IMR-90 (cell line): ENCODE measurements around the gene FAM210B. TPM values are rescaled to one million over a fixed set of nuclear protein-coding genes. Genes with fewer than 3 reads are reported as not detected.

ENCODE experiments used
- ATAC-seq: fragments of 200-7000 bp; cut with Tn5 transposase; 2 replicates; pipeline ENCODE4 v1.9.1; 2020; ENCODE audit warnings: low read depth, mild to moderate bottlenecking, moderate library complexity
- BruUV-seq: library from RNA; stranded (reverse); fragments of 400-500 nt; replicated peaks from 2 replicates; lab custom pipeline; 2021; lab: Mats Ljungman, UMichigan
- CTCF ChIA-PET: fragments of 300-600 bp; formaldehyde crosslinking; extraction: SDS; loops from one replicate; lab custom pipeline; 2021; ENCODE audit warnings: antibody characterized with exemption; lab: Yijun Ruan, JAX
- POLR2A ChIA-PET: fragments of 300-600 bp; sonication (Branson Sonifier 250); formaldehyde crosslinking; loops from one replicate; lab custom pipeline; 2022; ENCODE audit warnings: antibody characterized with exemption; ENCODE audit not compliant: unreplicated experiment; lab: Charles Lee
- DNase-seq: peaks from one replicate; pipeline ENCODE4 v3.0.0; 2013
- H2AFZ ChIP-seq: replicated peaks from 2 replicates; pipeline ENCODE3; 2013; ENCODE audit warnings: low read length, mild to moderate bottlenecking; ENCODE audit not compliant: poor library complexity
- H2AK5ac ChIP-seq: 2 replicates; pipeline ENCODE4 v1.6.1; 2013; ENCODE audit warnings: low read depth, low read length, inconsistent platforms
- H2AK9ac ChIP-seq: replicated peaks from 2 replicates; pipeline ENCODE3; 2013; ENCODE audit warnings: mild to moderate bottlenecking, low read depth, low read length, moderate library complexity; ENCODE audit not compliant: poor library complexity
- H2BK120ac ChIP-seq: 2 replicates; pipeline ENCODE4 v1.6.1; 2013; ENCODE audit warnings: low read depth, low read length, inconsistent platforms
- H2BK15ac ChIP-seq: 3 replicates; pipeline ENCODE4 v1.6.1; 2013; ENCODE audit warnings: low read depth, low read length, inconsistent platforms
- H2BK20ac ChIP-seq: 2 replicates; pipeline ENCODE4 v1.6.1; 2013; ENCODE audit warnings: low read depth, mild to moderate bottlenecking, inconsistent platforms, low read length, moderate library complexity
- H2BK5ac ChIP-seq: 2 replicates; pipeline ENCODE4 v1.6.1; 2013; ENCODE audit warnings: mild to moderate bottlenecking, low read depth, low read length, inconsistent platforms; ENCODE audit not compliant: poor library complexity, severe bottlenecking
- H3K14ac ChIP-seq: replicated peaks from 2 replicates; pipeline ENCODE4 v1.6.1; 2013; ENCODE audit warnings: low read depth, low read length, inconsistent platforms
- H3K18ac ChIP-seq: 2 replicates; pipeline ENCODE4 v1.6.1; 2013; ENCODE audit warnings: low read depth, low read length, control low read depth
- H3K23ac ChIP-seq: 2 replicates; pipeline ENCODE4 v1.6.1; 2013; ENCODE audit warnings: low read depth, low read length, inconsistent platforms
- H3K27ac ChIP-seq: 2 replicates; pipeline ENCODE4 v1.5.1; 2013; ENCODE audit warnings: mild to moderate bottlenecking, control low read depth, low read length; ENCODE audit not compliant: insufficient read depth
- H3K27me3 ChIP-seq: 2 replicates; pipeline ENCODE4 v1.6.1; 2013; ENCODE audit warnings: low read length; ENCODE audit not compliant: control insufficient read depth, insufficient read depth
- H3K36me3 ChIP-seq: 2 replicates; pipeline ENCODE4 v1.6.1; 2013; ENCODE audit warnings: low read length, mixed read lengths; ENCODE audit not compliant: control insufficient read depth, insufficient read depth
- H3K4ac ChIP-seq: 2 replicates; pipeline ENCODE4 v1.6.1; 2013; ENCODE audit warnings: low read depth, low read length, inconsistent platforms
- H3K4me1 ChIP-seq: 2 replicates; pipeline ENCODE4 v1.6.1; 2013; ENCODE audit warnings: low read length, mixed read lengths; ENCODE audit not compliant: control insufficient read depth, insufficient read depth
- H3K4me2 ChIP-seq: 2 replicates; pipeline ENCODE4 v1.6.1; 2013; ENCODE audit warnings: low read depth, mild to moderate bottlenecking, control low read depth, low read length, moderate library complexity
- H3K4me3 ChIP-seq: 2 replicates; pipeline ENCODE4 v1.5.1; 2013; ENCODE audit warnings: low read depth, mild to moderate bottlenecking, control low read depth, low read length, moderate library complexity; ENCODE audit not compliant: insufficient read depth
- H3K56ac ChIP-seq: 2 replicates; pipeline ENCODE4 v1.6.1; 2013; ENCODE audit warnings: low read length, inconsistent platforms; ENCODE audit not compliant: insufficient read depth; ENCODE audit errors: extremely low read depth
- H3K79me1 ChIP-seq, 2 experiments: 2 replicates each; pipeline ENCODE4 v1.6.1; 2013; ENCODE audit warnings: low read length in 2 of 2, inconsistent platforms in 1 of 2, low read depth in 1 of 2
- H3K9ac ChIP-seq: 2 replicates; pipeline ENCODE4 v1.6.1; 2013; ENCODE audit warnings: low read depth, low read length, control low read depth
- H3K9me1 ChIP-seq: 2 replicates; pipeline ENCODE4 v1.6.1; 2013; ENCODE audit warnings: low read length, inconsistent platforms; ENCODE audit not compliant: insufficient read depth
- H3K9me3 ChIP-seq: 2 replicates; pipeline ENCODE4 v1.6.1; 2013; ENCODE audit warnings: low read length; ENCODE audit not compliant: control insufficient read depth, insufficient read depth
- H4K20me1 ChIP-seq: 2 replicates; pipeline ENCODE4 v1.6.1; 2013; ENCODE audit warnings: low read length, inconsistent platforms; ENCODE audit not compliant: insufficient read depth
- H4K5ac ChIP-seq: 2 replicates; pipeline ENCODE4 v1.6.1; 2013; ENCODE audit warnings: mild to moderate bottlenecking, low read depth, low read length, control low read depth
- H4K8ac ChIP-seq, 2 experiments: 2 replicates each; pipeline ENCODE4 v1.6.1; 2013; ENCODE audit warnings: low read depth in 2 of 2, low read length in 2 of 2, control low read depth in 1 of 2, inconsistent platforms in 1 of 2
- H4K91ac ChIP-seq: 2 replicates; pipeline ENCODE4 v1.6.1; 2013; ENCODE audit warnings: low read depth, low read length, inconsistent platforms; ENCODE audit not compliant: insufficient read depth
- BHLHE40 ChIP-seq: fragments of 150-350 bp; IDR thresholded peaks from 2 replicates; pipeline ENCODE4 v1.6.1; 2016; ENCODE audit warnings: mild to moderate bottlenecking, low read depth, low read length
- CHD1 ChIP-seq: IDR thresholded peaks from 2 replicates; pipeline ENCODE4 v1.6.1; 2012; ENCODE audit warnings: low read depth, low read length, improper control_type of control experiment
- FOS ChIP-seq: fragments of 150-350 bp; IDR thresholded peaks from 2 replicates; pipeline ENCODE4 v1.6.1; 2016; ENCODE audit warnings: low read depth, low read length
- MAFK ChIP-seq: IDR thresholded peaks from 2 replicates; pipeline ENCODE4 v1.6.1; 2012; ENCODE audit warnings: low read depth, low read length, improper control_type of control experiment
- MXI1 ChIP-seq: IDR thresholded peaks from 2 replicates; pipeline ENCODE4 v1.6.1; 2012; ENCODE audit warnings: low read depth, mild to moderate bottlenecking, low read length, moderate library complexity, borderline replicate concordance
- NFE2L2 ChIP-seq: fragments of 150-350 bp; IDR thresholded peaks from 2 replicates; pipeline ENCODE4 v1.6.1; 2016; ENCODE audit warnings: low read depth, mild to moderate bottlenecking, low read length
- POLR2A ChIP-seq: IDR thresholded peaks from 2 replicates; pipeline ENCODE4 v1.6.1; 2012; ENCODE audit warnings: mild to moderate bottlenecking, low read depth, low read length
- RAD21 ChIP-seq: IDR thresholded peaks from 2 replicates; pipeline ENCODE4 v1.6.1; 2012; ENCODE audit warnings: low read length, improper control_type of control experiment
- RFX5 ChIP-seq: IDR thresholded peaks from 2 replicates; pipeline ENCODE4 v1.8.0; 2012; ENCODE audit warnings: low read depth, mild to moderate bottlenecking, low read length, moderate library complexity
- SMC3 ChIP-seq: fragments of 150-350 bp; IDR thresholded peaks from 2 replicates; pipeline ENCODE4 v1.6.1; 2016; ENCODE audit warnings: low read depth, mild to moderate bottlenecking, antibody characterized with exemption, low read length, moderate library complexity
- WGBS, 2 experiments: methylation state at CpG; one replicate each; pipeline versions ENCODE4 v1.1.5 to v1.1.7; 2013; ENCODE audit warnings: missing lambda C conversion rate in 2 of 2; ENCODE audit not compliant: insufficient read length in 1 of 2; ENCODE audit errors: extremely low coverage in 2 of 2; 5-methylcytosine and 5-hydroxymethylcytosine counted together
- dilution Hi-C: fragments of 300-500 bp; cut with HindIII; formaldehyde crosslinking; loops from one replicate; pipeline ENCODE4 v1.14.3; 2018; ENCODE audit warnings: low sequenced_read_pairs; ENCODE audit not compliant: unreplicated experiment
- in situ Hi-C: fragments of 300-500 bp; cut with MboI; formaldehyde crosslinking; loops from 3 replicates; pipeline ENCODE4 v1.14.3; 2019; ENCODE audit warnings: low sequenced_read_pairs, inconsistent platforms, mixed read lengths
- intact Hi-C: fragments of 100-400 bp; cut with micrococcal nuclease; formaldehyde crosslinking; loops from 2 replicates; pipeline ENCODE4 v1.10.0; 2022
- polyA plus RNA-seq, 3 experiments: library from polyadenylated mRNA; depleted of rRNA; stranded (reverse); fragments of >200 nt; gene quantifications; 2 replicates each; pipeline ENCODE4 v1.2.3, GENCODE V29; 2012; ENCODE audit warnings: low replicate concordance in 1 of 3
- total RNA-seq: library from RNA; depleted of rRNA; stranded (reverse); fragments of >200 nt; gene quantifications from 2 replicates; pipeline ENCODE4 v1.2.3, GENCODE V29; 2012
- TF ChIP-seq, protein P1 (sequence below): conservative IDR thresholded peaks from 2 replicates; pipeline ENCODE4 v1.5.1; 2012; ENCODE audit warnings: mild to moderate bottlenecking, low read depth, low read length, improper control_type of control experiment
- TF ChIP-seq, protein P2 (sequence below): fragments of 150-350 bp; IDR thresholded peaks from 2 replicates; pipeline ENCODE4 v1.6.1; 2016; ENCODE audit warnings: low read depth, mild to moderate bottlenecking, low read length, moderate library complexity, borderline replicate concordance
- TF ChIP-seq, protein P3 (sequence below): fragments of 150-350 bp; IDR thresholded peaks from 2 replicates; pipeline ENCODE4 v1.6.1; 2017; ENCODE audit warnings: mild to moderate bottlenecking, antibody characterized with exemption, low read length, low read depth

FAM210B gene
- total and polyA plus RNA-seq, 2 of the 4 experiments (the other 2 are of a cell fraction): 29.5 to 45.0 TPM

DNA sequence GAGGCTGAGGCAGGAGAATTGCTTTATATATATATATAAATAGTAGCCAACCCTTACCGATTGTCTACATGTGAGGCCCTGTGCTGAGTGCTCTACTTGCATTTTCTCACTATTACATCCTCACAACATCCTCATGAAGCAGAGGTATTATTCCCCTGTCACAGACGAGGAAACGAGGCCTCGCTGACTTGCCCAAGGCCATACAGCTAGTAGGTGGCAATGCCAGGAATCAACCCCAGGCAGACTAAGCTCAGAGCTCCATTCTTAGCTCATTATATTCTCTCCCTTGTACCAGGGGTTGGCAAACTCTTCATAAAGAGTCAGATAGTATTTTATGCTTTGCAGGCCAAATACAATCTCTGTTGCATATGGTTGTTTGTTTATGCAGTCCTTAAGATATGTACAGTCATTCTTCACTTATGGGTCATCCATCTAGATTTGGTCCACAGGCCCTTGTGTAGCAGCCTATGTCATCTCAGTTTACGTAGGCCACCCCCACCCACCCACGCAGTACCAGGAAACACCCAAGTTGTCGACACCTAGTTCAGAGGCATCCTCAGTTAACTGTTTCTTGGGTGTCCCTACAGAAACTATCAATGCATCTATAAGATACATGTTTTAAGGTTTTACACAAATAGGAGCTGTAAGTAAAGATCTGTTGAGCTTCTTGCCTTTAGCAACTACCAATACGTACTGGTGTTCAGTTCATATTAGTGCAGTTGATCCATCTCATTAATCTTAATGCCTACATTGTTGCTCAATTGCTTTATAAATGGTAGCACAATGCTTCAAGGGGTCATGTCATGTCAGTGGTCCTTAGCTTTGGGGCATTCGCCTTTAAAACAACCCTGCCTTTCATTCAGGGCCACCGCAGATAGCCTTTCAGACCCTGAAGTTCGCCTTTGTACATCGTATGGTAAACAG, 56.3 kb downstream of the FAM210B start:
- Histone ChIP-seq H3K27ac (peak overlapping the region; percentile 88), H2AK9ac (peak overlapping the region; percentile 43), H3K4me3 (no peak overlapping the region), H3K79me1 (peaks cover 34 to 62% of the 10 kb centered on the region in 2 experiments), H4K5ac (peak overlapping the region; percentile 77), H3K14ac (peak overlapping the region; percentile 94), H3K4me1 (peaks cover 37% of the 10 kb centered on the region), H3K9me1 (peaks cover 32% of the 10 kb centered on the region), H3K4ac (peak overlapping the region; percentile 99), H2BK20ac (peak overlapping the region; percentile 98), H3K18ac (peak overlapping the region; percentile 93), H3K23ac (peak overlapping the region; percentile 97), H2BK120ac (peak overlapping the region; percentile 99), H4K20me1 (no peaks in the 10 kb centered on the region), H2BK5ac (peak overlapping the region; percentile 96), H3K9ac (peak overlapping the region; percentile 28; the same call in 1 of the 2 replicates), H3K36me3 (peaks cover 18% of the 10 kb centered on the region), H2BK15ac (peak overlapping the region; percentile 96), H4K8ac (peak overlapping the region; percentile 90 to 92), H3K4me2 (peak overlapping the region; percentile 55), H3K9me3 (no peaks in the 10 kb centered on the region), H3K56ac (peak overlapping the region; percentile 82), H2AK5ac (peak overlapping the region; percentile 99), H3K27me3 (no peaks in the 10 kb centered on the region), H4K91ac (peak overlapping the region; percentile 98), H2AFZ (peak overlapping the region; percentile 46)
- dilution Hi-C loops: no loop called here
- POLR2A ChIA-PET: interaction anchor here (0.5 to 1.5 kb wide), 3 partner anchors 18 to 36 kb away, joined by 3 to 7 read pairs (median 5); no protein-coding TSS in a partner anchor
- in situ Hi-C loops: no loop called here
- peak; percentile 97 for DNase-seq
- 73% methylated on average over 3 of the region's 12 CpGs; no CpG with 5 or more reads in 1 of the 2 experiments for WGBS, 2 experiments
- peak; percentile 74 for ATAC-seq
- intact Hi-C loops: loop anchor here (1.0 kb wide), 1 partner anchor 24 kb away; no protein-coding TSS in a partner anchor
- no TSS peak for BruUV-seq
- CTCF ChIA-PET: no interaction called here
- TF ChIP-seq MAFK (peak; percentile 53), NFE2L2 (peak; percentile 63; the same call in 1 of the 2 replicates), POLR2A (peak; percentile 57), RFX5 (no peak), RAD21 (no peak), BHLHE40 (0 out of 2 replicates have a peak, but pooled peaks have one; percentile 52), CHD1 (0 out of 2 replicates have a peak, but pooled peaks have one; percentile 29), SMC3 (no peak; the same call in 1 of the 2 replicates), FOS (peak; percentile 66), MXI1 (no peak)
- TF ChIP-seq, protein P1, sequence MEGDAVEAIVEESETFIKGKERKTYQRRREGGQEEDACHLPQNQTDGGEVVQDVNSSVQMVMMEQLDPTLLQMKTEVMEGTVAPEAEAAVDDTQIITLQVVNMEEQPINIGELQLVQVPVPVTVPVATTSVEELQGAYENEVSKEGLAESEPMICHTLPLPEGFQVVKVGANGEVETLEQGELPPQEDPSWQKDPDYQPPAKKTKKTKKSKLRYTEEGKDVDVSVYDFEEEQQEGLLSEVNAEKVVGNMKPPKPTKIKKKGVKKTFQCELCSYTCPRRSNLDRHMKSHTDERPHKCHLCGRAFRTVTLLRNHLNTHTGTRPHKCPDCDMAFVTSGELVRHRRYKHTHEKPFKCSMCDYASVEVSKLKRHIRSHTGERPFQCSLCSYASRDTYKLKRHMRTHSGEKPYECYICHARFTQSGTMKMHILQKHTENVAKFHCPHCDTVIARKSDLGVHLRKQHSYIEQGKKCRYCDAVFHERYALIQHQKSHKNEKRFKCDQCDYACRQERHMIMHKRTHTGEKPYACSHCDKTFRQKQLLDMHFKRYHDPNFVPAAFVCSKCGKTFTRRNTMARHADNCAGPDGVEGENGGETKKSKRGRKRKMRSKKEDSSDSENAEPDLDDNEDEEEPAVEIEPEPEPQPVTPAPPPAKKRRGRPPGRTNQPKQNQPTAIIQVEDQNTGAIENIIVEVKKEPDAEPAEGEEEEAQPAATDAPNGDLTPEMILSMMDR: no peak
- TF ChIP-seq, protein P2, sequence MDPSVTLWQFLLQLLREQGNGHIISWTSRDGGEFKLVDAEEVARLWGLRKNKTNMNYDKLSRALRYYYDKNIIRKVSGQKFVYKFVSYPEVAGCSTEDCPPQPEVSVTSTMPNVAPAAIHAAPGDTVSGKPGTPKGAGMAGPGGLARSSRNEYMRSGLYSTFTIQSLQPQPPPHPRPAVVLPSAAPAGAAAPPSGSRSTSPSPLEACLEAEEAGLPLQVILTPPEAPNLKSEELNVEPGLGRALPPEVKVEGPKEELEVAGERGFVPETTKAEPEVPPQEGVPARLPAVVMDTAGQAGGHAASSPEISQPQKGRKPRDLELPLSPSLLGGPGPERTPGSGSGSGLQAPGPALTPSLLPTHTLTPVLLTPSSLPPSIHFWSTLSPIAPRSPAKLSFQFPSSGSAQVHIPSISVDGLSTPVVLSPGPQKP: no peak
- TF ChIP-seq, protein P3, sequence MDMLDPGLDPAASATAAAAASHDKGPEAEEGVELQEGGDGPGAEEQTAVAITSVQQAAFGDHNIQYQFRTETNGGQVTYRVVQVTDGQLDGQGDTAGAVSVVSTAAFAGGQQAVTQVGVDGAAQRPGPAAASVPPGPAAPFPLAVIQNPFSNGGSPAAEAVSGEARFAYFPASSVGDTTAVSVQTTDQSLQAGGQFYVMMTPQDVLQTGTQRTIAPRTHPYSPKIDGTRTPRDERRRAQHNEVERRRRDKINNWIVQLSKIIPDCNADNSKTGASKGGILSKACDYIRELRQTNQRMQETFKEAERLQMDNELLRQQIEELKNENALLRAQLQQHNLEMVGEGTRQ: no peak
